ENCODE results near the gene UBXN10.

The UBXN10 gene

DNA sequence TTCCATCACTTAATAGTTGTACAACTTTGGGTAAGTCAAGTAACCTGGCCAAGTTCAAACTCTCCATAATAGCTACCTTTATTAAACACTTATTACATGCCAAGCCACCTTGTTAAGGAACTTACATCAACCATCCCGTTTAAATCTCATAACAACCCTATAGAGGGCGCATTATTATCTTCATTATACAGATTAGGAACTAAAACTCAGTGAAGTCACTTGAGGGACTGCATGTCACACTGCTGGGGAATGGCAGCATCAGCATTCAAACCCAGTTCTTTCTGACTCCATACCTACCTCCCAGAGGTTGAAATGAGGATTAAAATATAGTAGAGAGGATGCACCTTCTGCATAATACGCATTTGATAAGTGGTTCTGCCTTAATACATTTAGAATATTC lies 47.5 kb downstream of the UBXN10 start:
- TF ChIP-seq POLR2A (IDR thresholded peaks at IDR 0.05; ENCODE audit: low read depth, low read length) (no peak), TAF1 (IDR thresholded peaks at IDR 0.05; ENCODE audit: borderline replicate concordance, low read depth, low read length) (no peak), POLR2AphosphoS5 (IDR thresholded peaks at IDR 0.05; ENCODE audit: low read depth, low read length) (no peak)
- FAIRE-seq (no peak), DNase-seq (ENCODE audit: insufficient read length) (no peak)

DNA sequence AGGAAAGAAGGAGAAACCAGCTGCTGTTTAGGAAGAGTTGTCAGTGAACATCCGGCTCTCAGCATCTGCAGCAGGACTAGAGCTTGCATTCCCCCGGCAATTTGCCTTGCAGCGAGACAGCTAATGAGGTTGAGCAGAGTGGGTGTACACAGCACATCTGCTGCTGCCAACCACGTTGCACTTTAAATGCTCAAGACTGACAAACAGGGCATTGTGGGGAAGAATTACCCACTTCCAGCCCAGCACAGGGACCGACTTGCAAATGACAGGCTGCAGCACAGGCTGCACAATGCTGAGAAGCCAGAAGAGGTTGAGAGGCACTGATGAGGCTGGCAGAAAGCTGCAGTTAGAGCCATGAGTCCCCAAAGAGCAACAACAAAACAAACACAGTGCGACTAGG lies 48.0 kb downstream of the UBXN10 start:
- no peak for DNase-seq (ENCODE audit: insufficient read length)

DNA sequence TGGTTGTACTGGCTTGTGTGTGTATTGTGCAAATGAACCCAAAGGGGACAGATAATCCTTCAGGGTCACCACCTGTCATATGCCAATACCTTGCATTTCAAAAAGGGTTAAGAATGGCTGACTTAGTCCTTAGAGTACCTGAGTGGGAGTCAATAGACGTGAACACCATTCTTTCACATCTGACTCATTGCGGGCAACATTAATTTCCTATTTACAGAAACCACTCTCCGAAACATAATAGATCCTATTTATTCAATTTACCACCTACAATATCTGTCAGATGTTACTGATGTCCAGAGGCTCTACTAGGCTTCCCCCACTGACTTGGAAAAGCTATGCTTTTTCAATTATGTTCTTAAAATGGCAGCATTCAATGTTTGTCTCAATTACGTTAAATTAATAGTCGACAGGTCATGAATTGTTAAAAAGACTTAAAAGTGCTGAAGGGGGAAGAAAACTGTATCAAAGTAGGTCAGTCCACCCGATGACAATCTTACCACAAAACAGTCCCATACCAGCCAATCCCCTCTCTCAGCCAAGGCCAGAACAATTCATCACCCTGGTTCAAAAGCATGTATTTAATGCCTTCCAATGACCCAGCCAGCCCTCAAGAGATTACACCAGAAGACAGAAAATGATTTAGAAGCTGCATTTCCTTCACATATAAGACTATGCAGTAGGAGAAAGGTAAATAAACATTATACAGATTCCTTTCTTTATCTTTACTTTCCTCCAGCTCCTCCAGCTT lies 49.1 kb downstream of the UBXN10 start:
- TF ChIP-seq POLR2AphosphoS5 (IDR thresholded peaks at IDR 0.05; ENCODE audit: low read depth, low read length) (no peak), POLR2A (IDR thresholded peaks at IDR 0.05; ENCODE audit: low read depth, low read length) (no peak), TAF1 (IDR thresholded peaks at IDR 0.05; ENCODE audit: borderline replicate concordance, low read depth, low read length) (no peak)
- DNase-seq (ENCODE audit: insufficient read length) (no peak), FAIRE-seq (no peak)

More for the DNA sequence above, 48.0 kb downstream of the UBXN10 start:
- TF ChIP-seq TAF1 (IDR thresholded peaks at IDR 0.05; ENCODE audit: borderline replicate concordance, low read depth, low read length) (no peak), POLR2A (IDR thresholded peaks at IDR 0.05; ENCODE audit: low read depth, low read length) (no peak), POLR2AphosphoS5 (IDR thresholded peaks at IDR 0.05; ENCODE audit: low read depth, low read length) (no peak)
- no peak for FAIRE-seq

DNA sequence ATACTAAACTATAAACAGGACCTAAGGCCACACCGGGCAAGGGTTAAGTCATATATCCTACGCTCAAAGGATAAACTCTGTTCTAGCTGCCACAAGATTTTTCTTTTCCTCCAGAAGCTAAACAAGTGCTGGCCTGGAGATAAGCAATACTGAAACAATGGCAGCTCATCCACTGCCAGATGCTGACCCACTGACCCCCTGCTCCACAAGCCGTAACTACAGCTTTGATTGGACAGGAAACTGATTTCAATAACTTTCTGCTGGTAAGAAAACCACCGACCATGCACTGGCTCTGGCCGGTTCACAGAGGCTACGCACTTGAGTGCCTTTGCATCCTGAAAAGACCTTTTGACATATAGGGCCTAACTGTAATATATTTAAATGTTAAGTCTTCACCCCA lies 51.8 kb downstream of the UBXN10 start:
- FAIRE-seq: no peak
- TF ChIP-seq POLR2A (IDR thresholded peaks at IDR 0.05; ENCODE audit: low read depth, low read length): no peak
- no peak for TF ChIP-seq TAF1 (IDR thresholded peaks at IDR 0.05; ENCODE audit: borderline replicate concordance, low read depth, low read length)
- TF ChIP-seq POLR2AphosphoS5 (IDR thresholded peaks at IDR 0.05; ENCODE audit: low read depth, low read length): no peak
- no peak for DNase-seq (ENCODE audit: insufficient read length)

DNA sequence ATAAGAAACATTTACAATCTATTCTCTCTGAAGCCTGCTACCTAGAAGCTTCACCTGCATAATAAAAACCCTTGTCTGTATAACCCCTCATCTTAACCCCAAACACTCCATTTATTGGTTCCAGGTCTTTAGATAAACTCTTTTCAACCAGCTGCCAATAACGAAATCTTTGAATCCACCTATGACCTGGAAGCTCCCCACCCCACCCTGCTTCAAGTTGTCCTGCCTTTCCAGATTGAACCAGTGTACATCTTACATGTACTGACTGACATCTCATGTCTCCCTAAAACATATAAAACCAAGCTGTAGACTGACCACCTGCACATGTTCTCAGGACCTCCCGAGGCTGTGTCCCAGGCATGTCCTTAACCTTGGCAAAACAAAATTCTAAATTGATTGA lies 54.1 kb downstream of the UBXN10 start:
- no peak for FAIRE-seq
- TF ChIP-seq TAF1 (IDR thresholded peaks at IDR 0.05; ENCODE audit: borderline replicate concordance, low read depth, low read length) (no peak), POLR2AphosphoS5 (IDR thresholded peaks at IDR 0.05; ENCODE audit: low read depth, low read length) (no peak), POLR2A (IDR thresholded peaks at IDR 0.05; ENCODE audit: low read depth, low read length) (no peak)
- no peak for DNase-seq (ENCODE audit: insufficient read length)

DNA sequence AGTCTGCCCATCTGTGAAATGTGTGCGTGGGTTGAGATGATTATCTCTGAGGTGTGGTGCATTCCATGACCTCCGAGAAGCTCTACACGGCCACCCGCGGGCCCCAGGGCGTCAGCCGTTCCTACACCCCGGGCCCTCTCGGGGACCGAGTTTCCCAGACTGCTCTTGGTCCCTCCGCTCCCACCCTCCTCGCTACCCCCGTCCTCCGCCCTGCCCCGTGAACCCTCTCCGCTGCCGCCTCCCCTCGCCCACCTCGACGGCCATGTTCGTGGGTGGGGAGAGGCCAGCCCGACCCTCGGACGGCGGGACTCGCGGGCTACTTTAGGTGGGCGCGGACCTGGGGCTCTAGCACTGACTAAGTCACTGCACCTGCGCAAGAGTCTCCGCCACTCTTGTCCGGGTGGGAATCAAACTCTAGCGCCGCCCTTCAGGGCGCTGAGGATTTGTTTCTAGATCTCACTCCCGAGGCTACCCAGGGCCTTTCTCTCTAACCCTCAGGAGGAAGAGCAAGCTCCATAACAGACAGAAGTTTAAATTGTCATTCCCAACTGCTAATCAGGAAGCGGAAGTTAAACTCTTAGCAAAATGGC lies 57.1 kb downstream of the UBXN10 start:
- no peak for TF ChIP-seq POLR2AphosphoS5 (IDR thresholded peaks at IDR 0.05; ENCODE audit: low read depth, low read length)
- TF ChIP-seq TAF1 (IDR thresholded peaks at IDR 0.05; ENCODE audit: borderline replicate concordance, low read depth, low read length): no peak
- no peak for TF ChIP-seq POLR2A (IDR thresholded peaks at IDR 0.05; ENCODE audit: low read depth, low read length)
- no peak for DNase-seq (ENCODE audit: insufficient read length)
- FAIRE-seq: no peak

Data from GM12892 (cell line).